ENCODE data around the gene SH2D3C. TPM values are rescaled to one million over a fixed set of nuclear protein-coding genes. Genes with fewer than 3 reads are reported as not detected.

The SH2D3C gene
- total RNA-seq, 1 donor from 2014 or later = 19.3 TPM

DNA sequence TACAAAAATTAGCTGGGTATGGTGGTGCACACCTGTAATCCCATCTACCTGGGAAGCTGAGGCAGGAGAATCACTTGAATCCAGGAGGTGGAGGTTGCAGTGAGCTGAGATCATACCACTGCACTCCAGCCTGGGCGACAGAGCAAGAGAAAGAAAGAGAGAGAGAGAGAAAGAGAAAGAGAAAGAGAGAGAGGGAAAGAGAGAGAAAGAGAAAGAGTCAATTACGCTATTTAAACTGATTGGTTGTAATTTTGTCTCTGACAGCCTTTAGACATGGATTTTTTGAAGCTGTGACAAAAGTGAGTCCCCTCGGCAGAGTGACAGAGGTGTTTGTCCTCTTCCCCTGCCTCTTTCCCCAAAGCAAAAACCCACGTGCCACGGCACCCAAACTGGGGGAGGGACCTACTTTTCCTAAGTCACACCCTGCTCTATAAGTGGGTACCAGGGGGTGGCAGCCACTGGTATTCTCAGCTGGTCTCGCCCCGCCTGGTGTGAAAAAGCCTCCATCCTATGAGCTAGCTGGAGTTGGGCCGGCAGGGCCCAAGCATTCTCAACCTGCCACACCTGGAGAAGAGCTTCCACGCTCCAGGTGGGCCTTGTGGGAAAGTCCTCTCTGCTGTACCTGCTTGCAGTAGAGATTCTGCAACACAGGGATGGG, 75.0 kb downstream of the SH2D3C start:
- Mint-ChIP-seq H3K36me3 (ENCODE audit: unreplicated experiment) (no peaks in the 10 kb centered on the region), H3K4me3 (ENCODE audit: unreplicated experiment) (no peak overlapping the region), H3K27me3 (ENCODE audit: unreplicated experiment) (no peaks in the 10 kb centered on the region), H3K4me1 (ENCODE audit: unreplicated experiment) (peaks cover 6% of the 10 kb centered on the region), H3K27ac (ENCODE audit: unreplicated experiment) (no peak overlapping the region), H3K9me3 (ENCODE audit: unreplicated experiment) (no peaks in the 10 kb centered on the region)
- TF ChIP-seq, protein P1, sequence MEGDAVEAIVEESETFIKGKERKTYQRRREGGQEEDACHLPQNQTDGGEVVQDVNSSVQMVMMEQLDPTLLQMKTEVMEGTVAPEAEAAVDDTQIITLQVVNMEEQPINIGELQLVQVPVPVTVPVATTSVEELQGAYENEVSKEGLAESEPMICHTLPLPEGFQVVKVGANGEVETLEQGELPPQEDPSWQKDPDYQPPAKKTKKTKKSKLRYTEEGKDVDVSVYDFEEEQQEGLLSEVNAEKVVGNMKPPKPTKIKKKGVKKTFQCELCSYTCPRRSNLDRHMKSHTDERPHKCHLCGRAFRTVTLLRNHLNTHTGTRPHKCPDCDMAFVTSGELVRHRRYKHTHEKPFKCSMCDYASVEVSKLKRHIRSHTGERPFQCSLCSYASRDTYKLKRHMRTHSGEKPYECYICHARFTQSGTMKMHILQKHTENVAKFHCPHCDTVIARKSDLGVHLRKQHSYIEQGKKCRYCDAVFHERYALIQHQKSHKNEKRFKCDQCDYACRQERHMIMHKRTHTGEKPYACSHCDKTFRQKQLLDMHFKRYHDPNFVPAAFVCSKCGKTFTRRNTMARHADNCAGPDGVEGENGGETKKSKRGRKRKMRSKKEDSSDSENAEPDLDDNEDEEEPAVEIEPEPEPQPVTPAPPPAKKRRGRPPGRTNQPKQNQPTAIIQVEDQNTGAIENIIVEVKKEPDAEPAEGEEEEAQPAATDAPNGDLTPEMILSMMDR (IDR thresholded peaks at IDR 0.05) = no peak
- no peak for DNase-seq (ENCODE audit: extremely low spot score, unreplicated experiment)

DNA sequence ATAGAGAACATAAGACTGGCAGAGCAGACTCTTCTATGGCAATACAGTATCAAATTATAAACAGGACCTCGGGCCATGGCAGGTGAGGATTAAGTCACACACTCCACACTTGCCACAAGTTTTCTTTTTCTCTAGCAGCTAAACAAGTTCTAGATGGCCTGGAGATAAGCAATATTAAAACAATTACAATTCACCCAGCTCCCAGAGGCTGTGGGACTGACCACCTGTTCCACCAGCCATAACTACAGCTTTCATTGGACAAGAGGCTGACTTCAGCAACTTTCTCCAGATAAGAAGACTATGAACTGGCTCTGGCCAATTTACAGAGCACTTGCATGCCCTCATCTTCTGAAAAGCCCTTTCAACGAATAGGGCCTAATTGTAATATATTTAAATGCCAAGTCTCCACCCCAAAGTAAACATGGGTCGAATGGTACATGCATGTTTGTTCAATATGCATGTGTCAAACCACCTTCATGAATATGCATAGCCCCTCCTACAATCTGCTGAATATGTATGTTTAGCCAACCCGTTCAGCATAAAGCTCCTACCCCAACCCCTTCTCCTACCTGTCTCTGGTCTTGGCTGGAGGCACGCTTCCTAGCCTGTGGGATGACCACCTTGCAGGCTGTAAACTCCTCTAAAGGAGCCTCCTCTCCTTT, 77.7 kb downstream of the SH2D3C start:
- Mint-ChIP-seq H3K4me3 (ENCODE audit: unreplicated experiment) (no peak overlapping the region), H3K27me3 (ENCODE audit: unreplicated experiment) (no peaks in the 10 kb centered on the region), H3K27ac (ENCODE audit: unreplicated experiment) (no peak overlapping the region), H3K36me3 (ENCODE audit: unreplicated experiment) (no peaks in the 10 kb centered on the region), H3K9me3 (ENCODE audit: unreplicated experiment) (no peaks in the 10 kb centered on the region), H3K4me1 (ENCODE audit: unreplicated experiment) (peaks cover 6% of the 10 kb centered on the region)
- TF ChIP-seq, protein P1 (IDR thresholded peaks at IDR 0.05) = no peak
- no peak for DNase-seq (ENCODE audit: extremely low spot score, unreplicated experiment)

DNA sequence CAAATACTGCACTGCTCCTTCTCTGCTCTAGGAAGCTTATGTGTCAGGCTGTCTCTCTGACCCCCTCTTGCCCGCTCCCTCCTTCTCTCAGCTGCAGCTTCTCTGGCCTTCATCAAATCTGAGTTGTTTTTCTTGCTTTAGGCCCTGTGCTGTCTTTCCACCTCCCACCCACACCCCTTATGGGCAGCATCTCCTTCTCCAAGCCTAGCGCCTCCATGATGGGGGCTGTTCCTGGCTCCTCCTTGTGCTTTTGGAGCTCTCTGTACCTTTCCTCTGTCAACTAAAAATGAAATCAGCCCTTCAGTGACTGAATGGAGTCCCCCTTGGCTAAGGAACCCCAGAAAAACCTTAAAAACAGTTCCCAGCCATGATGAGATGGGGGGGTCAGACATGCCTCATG, 78.3 kb downstream of the SH2D3C start:
- no peak overlapping the region for H3K27ac Mint-ChIP-seq (ENCODE audit: unreplicated experiment)

DNA sequence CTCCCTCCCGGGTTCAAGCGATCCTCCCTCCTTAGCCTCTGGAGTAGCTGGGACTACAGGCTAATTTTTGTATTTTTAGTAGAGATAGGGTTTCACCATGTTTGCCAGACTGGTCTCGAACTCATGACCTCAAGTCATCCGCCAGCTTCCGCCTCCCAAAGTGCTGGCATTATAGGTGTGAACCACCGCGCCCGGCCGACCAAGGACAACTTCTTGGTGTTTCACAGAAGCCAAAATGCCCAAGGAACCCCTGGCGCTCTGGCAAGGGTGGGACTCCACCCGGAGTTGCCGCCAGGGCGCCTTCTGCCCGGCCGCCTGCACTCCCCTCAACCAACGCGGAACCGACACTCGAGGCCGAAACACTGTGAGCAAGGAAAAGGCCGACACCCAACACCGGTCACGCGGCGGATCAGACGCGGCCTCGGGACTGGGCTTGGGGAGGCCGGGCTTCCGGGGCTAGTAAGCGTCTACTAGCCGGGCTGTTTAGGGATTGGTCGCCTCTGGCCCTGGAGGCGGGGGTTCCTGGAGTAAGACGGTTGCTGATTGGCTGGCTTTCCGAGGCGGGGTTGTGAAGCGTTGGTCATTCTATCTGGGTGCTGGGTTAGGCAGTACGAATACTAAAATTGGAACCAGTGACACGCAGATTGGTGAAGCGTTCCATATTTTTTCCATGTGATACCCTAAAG, 79.3 kb downstream of the SH2D3C start:
- TF ChIP-seq, protein P1 (IDR thresholded peaks at IDR 0.05) = no peak
- H3K4me1 Mint-ChIP-seq (ENCODE audit: unreplicated experiment) = peaks cover 14% of the 10 kb centered on the region
- peak; percentile 94 for DNase-seq (ENCODE audit: extremely low spot score, unreplicated experiment)
- peak overlapping the region; percentile 80 for H3K27ac Mint-ChIP-seq (ENCODE audit: unreplicated experiment)
- H3K27me3 Mint-ChIP-seq (ENCODE audit: unreplicated experiment) = no peaks in the 10 kb centered on the region
- peak overlapping the region; percentile 52 for H3K4me3 Mint-ChIP-seq (ENCODE audit: unreplicated experiment)
- no peaks in the 10 kb centered on the region for H3K9me3 Mint-ChIP-seq (ENCODE audit: unreplicated experiment)
- H3K36me3 Mint-ChIP-seq (ENCODE audit: unreplicated experiment) = peaks cover 4% of the 10 kb centered on the region

More for the DNA sequence above, 78.3 kb downstream of the SH2D3C start:
- Mint-ChIP-seq H3K27me3 (ENCODE audit: unreplicated experiment) (no peaks in the 10 kb centered on the region), H3K4me1 (ENCODE audit: unreplicated experiment) (peaks cover 11% of the 10 kb centered on the region), H3K9me3 (ENCODE audit: unreplicated experiment) (no peaks in the 10 kb centered on the region), H3K4me3 (ENCODE audit: unreplicated experiment) (no peak overlapping the region), H3K36me3 (ENCODE audit: unreplicated experiment) (peaks cover under 1% of the 10 kb centered on the region)
- TF ChIP-seq, protein P1 (IDR thresholded peaks at IDR 0.05) = no peak
- no peak for DNase-seq (ENCODE audit: extremely low spot score, unreplicated experiment)

DNA sequence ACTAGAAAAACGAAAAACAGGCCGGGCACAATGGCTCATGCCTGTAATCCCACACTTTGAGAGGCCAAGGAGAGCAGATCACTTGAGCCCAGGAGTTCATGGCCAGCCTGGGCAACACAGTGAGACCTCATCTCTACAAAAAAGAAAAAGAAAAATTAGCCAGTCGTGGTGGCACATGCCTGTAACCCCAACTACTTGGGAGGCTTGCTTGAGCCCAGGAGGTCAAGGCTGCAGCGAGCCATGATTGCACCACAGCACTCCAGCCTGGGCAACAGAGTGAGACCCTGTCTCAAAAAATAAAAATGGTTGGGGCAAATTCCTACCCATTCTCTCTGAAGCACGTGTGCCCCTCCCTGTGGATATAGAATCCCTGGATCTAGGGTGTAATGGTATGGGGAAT, 80.1 kb downstream of the SH2D3C start:
- Mint-ChIP-seq H3K4me1 (ENCODE audit: unreplicated experiment) (peaks cover 14% of the 10 kb centered on the region), H3K27ac (ENCODE audit: unreplicated experiment) (peak overlapping the region; percentile 24), H3K9me3 (ENCODE audit: unreplicated experiment) (no peaks in the 10 kb centered on the region), H3K27me3 (ENCODE audit: unreplicated experiment) (no peaks in the 10 kb centered on the region), H3K4me3 (ENCODE audit: unreplicated experiment) (no peak overlapping the region), H3K36me3 (ENCODE audit: unreplicated experiment) (peaks cover 4% of the 10 kb centered on the region)
- TF ChIP-seq, protein P1 (IDR thresholded peaks at IDR 0.05) = no peak
- DNase-seq (ENCODE audit: extremely low spot score, unreplicated experiment) = no peak
